Tracheal epithelial cell (primary cell): ENCODE data around the gene TMEM43. TPM values are rescaled to one million over a fixed set of nuclear protein-coding genes. Genes with fewer than 3 reads are reported as not detected.

Experiments
- total RNA-seq: library from RNA; depleted of rRNA; stranded (reverse); fragments of >200 nt; gene quantifications from 2 replicates; pipeline ENCODE4 v1.2.1, GENCODE V29; 2014

Gene TMEM43, protein sequence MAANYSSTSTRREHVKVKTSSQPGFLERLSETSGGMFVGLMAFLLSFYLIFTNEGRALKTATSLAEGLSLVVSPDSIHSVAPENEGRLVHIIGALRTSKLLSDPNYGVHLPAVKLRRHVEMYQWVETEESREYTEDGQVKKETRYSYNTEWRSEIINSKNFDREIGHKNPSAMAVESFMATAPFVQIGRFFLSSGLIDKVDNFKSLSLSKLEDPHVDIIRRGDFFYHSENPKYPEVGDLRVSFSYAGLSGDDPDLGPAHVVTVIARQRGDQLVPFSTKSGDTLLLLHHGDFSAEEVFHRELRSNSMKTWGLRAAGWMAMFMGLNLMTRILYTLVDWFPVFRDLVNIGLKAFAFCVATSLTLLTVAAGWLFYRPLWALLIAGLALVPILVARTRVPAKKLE
- 116 and 130 TPM in 2 replicates for total RNA-seq

DNA sequence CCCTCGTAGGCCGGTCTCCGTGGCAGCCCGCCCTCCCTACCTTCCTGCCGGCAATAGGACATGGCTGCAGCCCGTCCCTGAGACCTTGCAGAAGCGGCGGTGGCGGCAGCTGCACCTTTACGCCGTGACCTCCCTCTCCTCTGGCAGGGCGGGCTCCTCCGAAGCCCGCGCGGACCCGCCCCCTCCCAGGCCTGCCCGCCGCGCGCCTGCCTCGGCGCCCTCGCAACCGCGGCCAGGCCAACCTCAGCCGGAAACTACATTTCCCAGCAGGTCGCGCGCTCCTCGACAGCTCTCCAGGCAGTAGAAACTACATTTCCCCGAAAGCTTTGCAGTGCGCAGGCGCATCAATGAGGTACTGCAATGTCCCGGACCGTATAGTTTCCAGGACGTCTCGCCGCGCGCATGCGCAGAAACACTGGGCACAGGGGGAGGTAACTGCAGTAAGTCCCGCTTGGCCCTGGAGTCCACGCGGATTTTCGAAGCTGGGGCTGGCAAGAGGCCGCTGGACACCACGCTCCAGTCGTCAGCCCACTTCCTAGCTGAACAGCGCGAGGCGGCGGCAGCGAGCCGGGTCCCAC lies at the start of gene TMEM43, which contains the start of gene CHCHD4:
TMEM43 (plus strand) TSS at position 438 of the 578 bp plus-strand sequence. CDS start 142 bp downstream, outside the sequence.
CHCHD4 (minus strand) TSS at position 256 of the 578 bp plus-strand sequence; CDS start at position 62, 194 bp downstream.

DNA sequence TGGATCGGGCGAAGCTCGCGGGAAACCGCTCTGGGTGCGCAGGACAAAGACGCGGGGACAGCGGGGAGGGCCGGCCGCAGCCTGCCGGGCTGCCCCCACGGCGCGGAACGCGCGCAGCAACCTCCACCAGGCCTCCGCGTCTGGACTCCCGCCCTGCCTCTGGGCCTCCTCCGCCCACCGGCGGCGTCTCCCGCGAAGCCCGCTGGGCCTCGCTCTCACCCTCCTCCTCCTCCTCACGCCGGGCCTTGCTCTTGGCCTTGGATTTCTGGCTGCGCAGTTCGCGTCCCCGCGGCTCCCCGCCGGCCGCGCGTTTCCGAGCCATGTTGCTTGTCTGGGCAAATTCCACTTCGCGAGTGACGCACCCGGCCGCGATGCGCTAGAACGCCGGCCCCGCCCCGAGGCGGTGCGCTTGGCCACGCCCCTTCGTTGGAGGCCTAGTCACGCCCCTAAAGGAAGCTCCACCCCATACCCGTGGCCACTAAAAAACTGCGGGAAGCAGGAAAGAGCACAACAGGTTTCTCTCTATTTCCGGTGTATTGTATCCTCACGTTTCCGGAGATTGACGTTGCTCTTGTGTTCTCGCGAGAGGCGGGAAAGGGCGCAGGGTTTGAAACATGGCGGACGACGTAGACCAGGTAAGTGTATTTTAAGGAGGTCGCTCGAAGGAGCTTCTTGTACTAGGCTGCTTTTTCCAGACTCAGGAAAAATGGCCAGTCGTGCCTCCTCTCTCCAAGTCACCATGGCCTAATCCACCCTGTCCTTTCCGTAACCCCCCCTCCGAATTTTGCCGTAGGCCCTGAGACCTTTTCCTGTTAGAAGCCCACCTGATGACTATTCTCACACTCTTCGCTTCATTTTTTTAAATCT lies 53.6 kb downstream of the TMEM43 start, which contains the start of the genes LSM3 and XPC:
LSM3 (plus strand) TSS at position 571 of the 867 bp plus-strand sequence; CDS start at position 615, 44 bp downstream.
XPC (minus strand) TSS at position 355 of the 867 bp plus-strand sequence; CDS start at position 322, 33 bp downstream.

Other genes starting within 250 kb of the TMEM43 start
- gene WNT7A, start 245.0 kb upstream of the TMEM43 start, total RNA-seq, result 8.1 and 28.0 TPM in 2 replicates
- 15.9 and 28.1 TPM in 2 replicates for gene CHCHD4, start 182 bp upstream of the TMEM43 start, total RNA-seq
- gene XPC, start 53.5 kb downstream of the TMEM43 start, total RNA-seq, result 27.7 and 29.6 TPM in 2 replicates
- 6.6 and 7.0 TPM in 2 replicates for gene LSM3, start 53.8 kb downstream of the TMEM43 start, total RNA-seq